OCI-LY3 (cell line): ENCODE measurements around the gene PJA2.

Experiments used
- H2AFZ ChIP-seq: fragments of 200-600, 300-600 bp; shearing (Covaris generic); 2 replicates; pipeline ENCODE4 v1.6.0; 2014; ENCODE audit warnings: antibody characterized with exemption, low read depth, low read length
- H3K27ac ChIP-seq: fragments of 200-600, 300-600 bp; sonication (generic); 2 replicates; pipeline ENCODE4 v1.5.1; 2014; ENCODE audit warnings: mild to moderate bottlenecking, low read length, moderate library complexity, mixed read lengths
- H3K27me3 ChIP-seq: fragments of 200-600, 300-600 bp; sonication (generic); 2 replicates; pipeline ENCODE4 v1.6.1; 2014; ENCODE audit warnings: low read depth, low read length, mixed read lengths
- H3K36me3 ChIP-seq: fragments of 200-600, 300-600 bp; sonication (generic); replicated peaks from 2 replicates; pipeline ENCODE3; 2014; ENCODE audit warnings: low read depth, low read length, mixed read lengths
- H3K4me1 ChIP-seq: fragments of 300-600, 200-600 bp; sonication (generic); 2 replicates; pipeline ENCODE4 v1.6.1; 2014; ENCODE audit warnings: low read length, mixed read lengths
- H3K4me2 ChIP-seq: fragments of 200-600, 300-600 bp; sonication (generic); 2 replicates; pipeline ENCODE4 v1.6.1; 2014; ENCODE audit warnings: low read length, mixed read lengths
- H3K4me3 ChIP-seq: fragments of 300-600, 200-600 bp; sonication (generic); 2 replicates; pipeline ENCODE4 v1.5.1; 2014; ENCODE audit warnings: antibody characterized with exemption, mild to moderate bottlenecking, low read length, moderate library complexity
- H3K79me2 ChIP-seq: fragments of 300-600, 200-600 bp; shearing (Covaris generic); 2 replicates; pipeline ENCODE4 v1.6.1; 2014; ENCODE audit warnings: mild to moderate bottlenecking, low read length, mixed read lengths
- H3K9ac ChIP-seq: fragments of 300-600, 200-600 bp; shearing (Covaris generic); 2 replicates; pipeline ENCODE4 v1.6.0; 2014; ENCODE audit warnings: mild to moderate bottlenecking, low read length, moderate library complexity
- H3K9me3 ChIP-seq: fragments of 200-600, 300-600 bp; shearing (Covaris generic); 2 replicates; pipeline ENCODE4 v1.6.1; 2014; ENCODE audit warnings: low read length, mixed read lengths; ENCODE audit not compliant: insufficient read depth
- H4K20me1 ChIP-seq: fragments of 200-600, 300-600 bp; sonication (generic); 2 replicates; pipeline ENCODE4 v1.6.1; 2016; ENCODE audit warnings: low read length, mixed read lengths; ENCODE audit not compliant: insufficient read depth
- CTCF ChIP-seq: fragments of 200-600, 300-600 bp; sonication (generic); IDR thresholded peaks from 2 replicates; pipeline ENCODE4 v1.5.1; 2014; ENCODE audit warnings: antibody characterized with exemption, low read length, low read depth
- EZH2phosphoT487 ChIP-seq: fragments of 200-600 bp; shearing (Covaris generic); IDR thresholded peaks from 2 replicates; pipeline ENCODE4 v1.6.1; 2018; ENCODE audit warnings: antibody characterized with exemption, mixed run types, low read depth

Gene PJA2

GRCh38 chr5:109411149-109411514 is 1.4 kb upstream of the PJA2 start:
- peak overlapping the region; percentile 83 for H2AFZ ChIP-seq
- peak overlapping the region; percentile 81; the same call in 1 of the 2 replicates for H3K27ac ChIP-seq
- no peaks in the 10 kb centered on the region for H3K27me3 ChIP-seq
- H3K4me2 ChIP-seq: peak overlapping the region; percentile 85
- H3K4me3 ChIP-seq: peak overlapping the region; percentile 94
- H3K9ac ChIP-seq: peak overlapping the region; percentile 85
- H3K79me2 ChIP-seq: peaks cover 32% of the 10 kb centered on the region
- H3K4me1 ChIP-seq: peaks cover 10% of the 10 kb centered on the region
- H4K20me1 ChIP-seq: peaks cover 16% of the 10 kb centered on the region; the same call in 1 of the 2 replicates
- H3K9me3 ChIP-seq: no peaks in the 10 kb centered on the region
- TF ChIP-seq CTCF (no peak), EZH2phosphoT487 (no peak)
- H3K36me3 ChIP-seq: no peaks in the 10 kb centered on the region

DNA sequence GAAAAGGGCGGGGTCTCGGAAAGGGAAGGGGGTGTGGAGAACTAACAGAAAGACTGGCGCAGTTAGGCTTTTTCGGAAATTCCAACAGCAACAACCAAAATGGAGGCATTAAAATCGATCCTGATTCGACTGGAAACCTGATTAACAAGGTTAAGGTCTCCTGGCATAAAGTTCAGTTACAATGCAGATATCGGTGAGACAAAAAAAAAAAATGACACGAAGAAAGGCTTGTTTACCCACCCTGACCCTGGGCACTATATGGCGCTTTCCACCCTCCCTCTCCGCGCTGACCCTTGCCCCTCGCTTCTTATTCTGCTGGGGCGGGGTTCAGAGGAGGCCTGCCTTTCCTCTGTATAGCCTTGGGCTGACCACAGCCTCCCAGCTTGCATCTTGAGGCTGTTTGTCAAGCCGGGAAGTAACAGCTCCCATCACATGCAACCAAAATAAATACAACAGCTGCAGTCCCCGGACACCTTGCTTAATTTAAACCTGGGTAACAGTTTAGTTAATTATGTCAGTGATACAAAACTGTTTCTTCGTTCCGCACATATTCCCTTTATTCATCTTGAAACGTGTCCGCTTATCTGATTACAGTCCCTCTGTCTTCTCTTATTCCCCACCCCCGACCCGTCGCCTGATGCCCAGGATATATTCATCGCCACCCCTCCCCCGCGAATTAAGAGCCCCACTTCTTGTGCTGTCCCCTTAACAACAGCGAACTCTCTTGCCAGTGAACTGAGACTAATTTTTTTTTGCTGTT is 795 bp upstream of the PJA2 start:
- Histone ChIP-seq H3K4me3 (peak overlapping the region; percentile 94), H3K36me3 (no peaks in the 10 kb centered on the region), H3K27me3 (no peaks in the 10 kb centered on the region), H3K4me1 (peaks cover 10% of the 10 kb centered on the region), H4K20me1 (peaks cover 17% of the 10 kb centered on the region; the same call in 1 of the 2 replicates), H3K79me2 (peaks cover 37% of the 10 kb centered on the region), H3K9me3 (no peaks in the 10 kb centered on the region), H2AFZ (peak overlapping the region; percentile 83), H3K9ac (peak overlapping the region; percentile 85), H3K4me2 (peak overlapping the region; percentile 85), H3K27ac (peak overlapping the region; percentile 81)
- TF ChIP-seq EZH2phosphoT487 (no peak), CTCF (no peak)

- Histone ChIP-seq H3K9ac (peak overlapping the region; percentile 86), H3K4me3 (peak overlapping the region; percentile 100), H3K79me2 (peaks cover 42% of the 10 kb centered on the region), H3K27me3 (no peaks in the 10 kb centered on the region), H3K4me2 (peak overlapping the region; percentile 92), H3K36me3 (no peaks in the 10 kb centered on the region), H3K9me3 (no peaks in the 10 kb centered on the region), H4K20me1 (peaks cover 17% of the 10 kb centered on the region; the same call in 1 of the 2 replicates), H2AFZ (peak overlapping the region; percentile 67; the same call in 1 of the 2 replicates), H3K27ac (peak overlapping the region; percentile 95), H3K4me1 (peaks cover 10% of the 10 kb centered on the region)
- no peak for TF ChIP-seq CTCF
- TF ChIP-seq EZH2phosphoT487: no peak
Observed at GRCh38 chr5:109408991-109409843, 557 bp downstream of the PJA2 start.

GRCh38 chr5:109407913-109408312 is 1.9 kb downstream of the PJA2 start:
- H3K4me3 ChIP-seq: peak overlapping the region; percentile 100
- H3K79me2 ChIP-seq: peaks cover 48% of the 10 kb centered on the region
- no peaks in the 10 kb centered on the region for H3K36me3 ChIP-seq
- TF ChIP-seq CTCF: no peak
- TF ChIP-seq EZH2phosphoT487: no peak
- peaks cover 17% of the 10 kb centered on the region; the same call in 1 of the 2 replicates for H4K20me1 ChIP-seq
- no peaks in the 10 kb centered on the region for H3K27me3 ChIP-seq
- peak overlapping the region; percentile 86 for H3K9ac ChIP-seq
- peaks cover 10% of the 10 kb centered on the region for H3K4me1 ChIP-seq
- no peak overlapping the region for H3K27ac ChIP-seq
- no peaks in the 10 kb centered on the region for H3K9me3 ChIP-seq
- H3K4me2 ChIP-seq: peak overlapping the region; percentile 92
- no peak overlapping the region for H2AFZ ChIP-seq
